Breast epithelium (tissue), 4 donors: Measurements from ENCODE around the gene KIZ. TPM values are rescaled to one million over a fixed set of nuclear protein-coding genes. Genes with fewer than 3 reads are reported as not detected.

Experiments
- DNase-seq, 2 donors: peaks; one replicate each; pipeline ENCODE4 v3.0.0-alpha.2; 2019; ENCODE audit warnings: low spot score in 2 of 2
- H3K27ac ChIP-seq, 2 donors: fragments of 200-600 bp; sonication (generic) in 1 of 2; one replicate each; pipeline ENCODE4 v1.5.1; 2016 to 2019; ENCODE audit warnings: mild to moderate bottlenecking in 1 of 2
- H3K27me3 ChIP-seq, 2 donors: fragments of 200-600 bp; sonication (generic) in 1 of 2; one replicate each; pipeline versions ENCODE4 v1.5.1 to v1.6.0; 2017 to 2019; ENCODE audit warnings: control low read depth in 1 of 2, mild to moderate bottlenecking in 1 of 2
- H3K36me3 ChIP-seq: fragments of 200-600 bp; one replicate; pipeline ENCODE4 v1.5.1; 2019
- H3K4me1 ChIP-seq, 2 donors: fragments of 200-600 bp; sonication (generic); one replicate each; pipeline ENCODE4 v1.5.1; 2016 to 2019; ENCODE audit warnings: control low read depth in 1 of 2
- H3K4me3 ChIP-seq, 3 donors: fragments of 200-600 bp; sonication (generic); 1 replicate in 2 of 3; 2 replicates in 1 of 3; pipeline ENCODE4 v1.5.1; 2016 to 2019; ENCODE audit warnings: mild to moderate bottlenecking in 3 of 3, moderate library complexity in 2 of 3
- H3K9me3 ChIP-seq, 2 donors: fragments of 200-600 bp; sonication (generic) in 1 of 2; one replicate each; pipeline ENCODE4 v1.5.1; 2016 to 2019; ENCODE audit warnings: control low read depth in 1 of 2
- CTCF ChIP-seq, 3 donors: fragments of 450-650 bp; IDR thresholded peaks; one replicate each; pipeline ENCODE4 v1.5.1; 2016 to 2017; ENCODE audit warnings: antibody characterized with exemption in 3 of 3, mild to moderate bottlenecking in 3 of 3, moderate library complexity in 3 of 3
- POLR2A ChIP-seq: fragments of 450-650 bp; IDR thresholded peaks from one replicate; pipeline ENCODE4 v1.6.1; 2016; ENCODE audit warnings: antibody characterized with exemption, mild to moderate bottlenecking, moderate library complexity
- POLR2AphosphoS5 ChIP-seq, 3 donors: sonication (generic); formaldehyde crosslinking; IDR thresholded peaks; one replicate each; pipeline ENCODE4 v1.6.1; 2017; ENCODE audit warnings: antibody characterized with exemption in 3 of 3
- intact Hi-C: fragments of 100-400 bp; cut with DNase I; formaldehyde crosslinking; loops from one replicate; pipeline ENCODE4 v1.15.1; 2023; ENCODE audit warnings: low total_unique reads
- total RNA-seq, 3 donors: library from RNA; depleted of rRNA; stranded (reverse); fragments of >200 nt; gene quantifications; one replicate each; pipeline ENCODE4 v1.1.0, GENCODE V29; 2016

KIZ gene
- total RNA-seq, 3 donors from 2014 or later = 29.8 to 46.2 (median 45.9) TPM

DNA sequence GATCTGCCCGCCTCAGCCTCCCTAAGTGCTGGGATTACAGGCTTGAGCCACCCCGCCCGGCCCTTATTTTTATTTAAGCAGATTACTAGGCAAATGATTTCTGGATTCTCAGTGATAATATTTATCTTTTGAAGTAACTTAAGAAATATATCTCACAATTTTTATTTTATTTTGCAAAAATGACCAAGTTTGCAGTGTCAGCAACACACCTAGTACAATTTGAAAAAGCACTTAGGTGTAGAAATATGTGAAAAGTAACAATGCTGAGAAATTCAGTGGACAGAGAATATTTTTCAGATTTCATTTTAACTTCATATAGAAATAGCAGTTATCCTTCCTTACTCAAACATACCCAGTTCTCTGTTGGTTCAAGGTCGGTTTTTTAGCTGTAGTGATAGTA lies 98.3 kb downstream of the KIZ start:
- Histone ChIP-seq H3K9me3 (no peaks in the 10 kb centered on the region), H3K27ac (no peak overlapping the region)
- intact Hi-C loops = no loop called here

DNA sequence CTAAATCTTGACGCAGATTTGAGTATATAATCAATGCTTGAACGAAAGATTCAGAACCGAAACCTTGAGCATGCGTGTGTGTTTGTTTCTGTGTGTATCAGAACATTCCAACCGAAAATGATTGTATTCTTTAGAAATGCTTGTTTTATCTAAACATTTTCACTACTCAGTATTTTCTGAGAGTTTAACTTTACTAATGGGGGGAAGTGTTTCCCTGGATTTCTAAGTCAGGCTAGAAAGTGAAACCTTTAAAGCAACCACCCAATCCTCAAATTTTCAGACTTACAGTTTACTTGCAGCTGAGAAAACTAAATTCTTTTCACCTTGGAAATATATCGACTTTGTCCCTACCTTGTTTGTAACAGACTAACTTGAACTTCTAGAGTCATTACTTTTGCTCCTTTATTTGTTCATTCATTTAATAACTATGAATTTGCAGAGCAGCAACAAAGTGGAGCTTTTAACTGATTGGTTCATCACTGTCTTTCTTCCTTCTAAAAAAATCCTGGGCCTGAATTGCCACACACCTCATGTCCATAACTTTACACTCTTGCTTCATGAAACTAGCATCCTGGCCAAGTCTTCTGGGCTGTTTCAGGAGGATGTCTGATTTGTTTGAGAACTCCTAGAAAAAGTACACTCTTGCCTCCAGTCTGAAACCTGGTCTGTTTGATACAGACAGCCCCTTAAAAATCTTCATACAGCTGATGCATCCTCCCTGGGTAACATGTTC lies 99.5 kb downstream of the KIZ start:
- intact Hi-C loops = no loop called here
- H3K27me3 ChIP-seq = no peaks in the 10 kb centered on the region
- TF ChIP-seq POLR2AphosphoS5 (IDR thresholded peaks at IDR 0.05) = no peak
- no peak for TF ChIP-seq CTCF (IDR thresholded peaks at IDR 0.05)
- no peak for TF ChIP-seq POLR2A
- H3K27ac ChIP-seq = no peak overlapping the region
- no peaks in the 10 kb centered on the region for H3K4me1 ChIP-seq
- no peak for DNase-seq
- H3K36me3 ChIP-seq = no peaks in the 10 kb centered on the region
- H3K4me3 ChIP-seq = no peak overlapping the region
- H3K9me3 ChIP-seq = no peaks in the 10 kb centered on the region

More for the DNA sequence above, 98.3 kb downstream of the KIZ start:
- no peak overlapping the region for H3K4me3 ChIP-seq
- H3K4me1 ChIP-seq = no peaks in the 10 kb centered on the region
- H3K36me3 ChIP-seq = no peaks in the 10 kb centered on the region
- TF ChIP-seq CTCF (IDR thresholded peaks at IDR 0.05) (no peak), POLR2A (no peak), POLR2AphosphoS5 (IDR thresholded peaks at IDR 0.05) (no peak)
- no peaks in the 10 kb centered on the region for H3K27me3 ChIP-seq
- DNase-seq = no peak

GRCh38 chr20:21228511-21228910 lies 102.6 kb downstream of the KIZ start:
- no peak for TF ChIP-seq CTCF (IDR thresholded peaks at IDR 0.05)
- no peak overlapping the region for H3K27ac ChIP-seq
- no peak overlapping the region for H3K4me3 ChIP-seq
- H3K36me3 ChIP-seq = no peaks in the 10 kb centered on the region
- DNase-seq = no peak
- intact Hi-C loops = no loop called here
- H3K4me1 ChIP-seq = no peaks in the 10 kb centered on the region
- no peaks in the 10 kb centered on the region for H3K27me3 ChIP-seq
- H3K9me3 ChIP-seq = no peaks in the 10 kb centered on the region

DNA sequence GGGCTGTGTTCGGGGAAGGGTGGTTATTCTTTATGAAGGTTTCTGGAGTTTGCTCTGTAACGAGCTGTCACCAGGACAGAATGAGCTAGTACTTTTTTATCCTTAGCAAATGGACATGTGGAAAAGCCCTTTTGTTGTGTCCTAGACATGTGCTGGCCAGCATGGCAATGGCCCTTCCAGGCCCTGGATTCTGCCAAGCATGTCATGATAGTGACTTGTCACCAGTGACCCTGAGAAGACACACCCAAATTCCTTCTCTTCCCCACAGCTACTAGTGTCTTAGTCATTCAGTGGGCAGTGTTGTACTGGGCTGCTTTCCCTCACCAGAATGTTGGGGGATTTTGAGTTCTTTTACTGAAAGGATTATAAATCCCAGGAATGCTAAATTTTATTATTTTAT lies 103.3 kb downstream of the KIZ start:
- Histone ChIP-seq H3K9me3 (no peaks in the 10 kb centered on the region), H3K4me1 (no peaks in the 10 kb centered on the region), H3K27me3 (no peaks in the 10 kb centered on the region), H3K4me3 (no peak overlapping the region), H3K36me3 (no peaks in the 10 kb centered on the region), H3K27ac (no peak overlapping the region)
- no peak for TF ChIP-seq POLR2AphosphoS5 (IDR thresholded peaks at IDR 0.05)
- DNase-seq = no peak
- intact Hi-C loops = no loop called here

DNA sequence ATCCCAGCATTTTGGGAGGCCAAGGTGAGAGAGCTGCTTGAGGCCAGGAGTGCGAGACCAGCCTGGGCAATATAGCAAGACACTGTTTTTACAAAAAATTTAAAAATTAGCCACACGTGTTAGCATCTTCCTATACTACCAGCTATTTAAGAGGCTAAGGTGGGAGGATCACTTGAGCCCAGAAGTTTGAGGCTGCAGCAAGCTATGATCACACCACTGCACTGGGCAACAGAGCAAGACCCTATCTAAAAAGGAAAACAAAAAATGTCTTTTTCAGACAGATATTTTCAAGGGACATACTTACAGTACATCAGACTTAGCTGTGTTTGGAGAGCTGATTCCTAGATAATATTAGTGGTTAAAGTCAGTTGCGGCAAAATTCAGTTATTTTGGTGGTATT lies 104.3 kb downstream of the KIZ start:
- no peak for DNase-seq
- Histone ChIP-seq H3K4me1 (no peaks in the 10 kb centered on the region), H3K4me3 (no peak overlapping the region), H3K36me3 (no peaks in the 10 kb centered on the region), H3K27ac (no peak overlapping the region), H3K9me3 (no peaks in the 10 kb centered on the region), H3K27me3 (no peaks in the 10 kb centered on the region)
- no peak for TF ChIP-seq CTCF (IDR thresholded peaks at IDR 0.05)
- TF ChIP-seq POLR2AphosphoS5 (IDR thresholded peaks at IDR 0.05) = no peak
- TF ChIP-seq POLR2A = no peak
- intact Hi-C loops = no loop called here

DNA sequence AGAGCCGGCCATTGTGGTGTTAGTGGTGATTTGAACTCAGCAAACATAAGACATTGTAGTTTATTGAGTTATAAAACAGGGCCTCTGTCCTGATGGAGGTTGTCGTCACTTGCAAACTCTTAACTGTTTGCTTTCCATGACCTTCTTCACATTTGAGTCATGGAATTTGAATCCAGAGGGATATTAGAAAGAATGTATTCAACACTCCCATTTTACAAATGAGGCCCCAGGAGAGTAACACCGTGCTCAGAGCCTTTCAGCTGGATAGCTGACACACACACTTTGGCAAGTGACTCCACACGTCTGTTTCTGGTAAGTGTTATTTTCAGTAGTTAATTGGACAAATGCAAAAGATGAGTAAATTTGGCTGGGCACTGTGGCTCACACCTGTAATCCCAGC lies 104.8 kb downstream of the KIZ start:
- DNase-seq = no peak
- no peaks in the 10 kb centered on the region for H3K4me1 ChIP-seq
- H3K4me3 ChIP-seq = no peak overlapping the region
- intact Hi-C loops = no loop called here
- H3K27me3 ChIP-seq = no peaks in the 10 kb centered on the region
- no peaks in the 10 kb centered on the region for H3K9me3 ChIP-seq
- no peak overlapping the region for H3K27ac ChIP-seq
- no peaks in the 10 kb centered on the region for H3K36me3 ChIP-seq
- TF ChIP-seq CTCF (IDR thresholded peaks at IDR 0.05) (no peak), POLR2A (no peak), POLR2AphosphoS5 (IDR thresholded peaks at IDR 0.05) (no peak)
